ENCODE results near the gene DDX24. TPM values are rescaled to one million over a fixed set of nuclear protein-coding genes. Genes with fewer than 3 reads are reported as not detected.

DDX24 gene
- total RNA-seq, 4 donors from 2014 or later, result 182 to 252 (median 201) TPM

DNA sequence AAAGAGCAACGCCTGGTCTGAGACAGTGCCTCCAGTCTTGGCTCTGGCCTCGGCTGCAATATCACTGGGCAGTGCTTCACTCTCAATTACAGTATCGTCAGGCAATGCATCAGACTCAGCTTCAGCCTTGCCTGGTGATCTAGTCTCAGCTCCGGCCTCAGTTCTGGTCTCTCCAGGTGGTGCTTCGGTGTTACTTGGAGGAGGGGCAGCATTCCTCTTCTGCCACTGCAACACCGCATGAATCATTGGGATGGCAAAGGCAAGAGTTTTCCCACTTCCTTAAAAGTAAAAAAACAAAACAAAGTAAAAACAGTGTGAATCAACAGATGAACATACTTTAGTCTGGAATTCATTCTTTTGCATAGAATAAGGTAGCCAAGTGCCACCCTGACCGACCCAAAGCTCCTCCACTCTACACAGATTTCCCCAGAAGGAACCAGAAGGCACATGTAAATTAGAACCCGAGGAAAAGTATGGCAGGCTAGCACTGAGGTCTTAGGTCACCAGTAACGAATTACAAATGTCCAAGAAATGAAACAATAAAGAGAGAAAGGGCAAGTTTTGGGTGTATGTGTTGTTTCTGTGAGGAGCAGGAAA is 18.6 kb downstream of the DDX24 start:
- no peaks in the 10 kb centered on the region for H3K9me3 ChIP-seq
- no peak overlapping the region for H3K27ac ChIP-seq
- no peak for ATAC-seq
- 44 to 70% methylated on average over 4 to 6 of the region's 9 CpGs for WGBS, 2 donors (ENCODE audit: low coverage in 1 of 2)
- no peak overlapping the region for H3K4me3 ChIP-seq
- peaks cover 7 to 52% of the 10 kb centered on the region in 2 donors for H3K36me3 ChIP-seq
- TF ChIP-seq EP300 (IDR thresholded peaks at IDR 0.05) (no peak), CTCF (IDR thresholded peaks at IDR 0.05) (no peak), POLR2A (IDR thresholded peaks at IDR 0.05) (no peak), POLR2AphosphoS5 (IDR thresholded peaks at IDR 0.05) (no peak)
- H3K4me1 ChIP-seq, result peaks cover 0 to 90% (median 23%) of the 10 kb centered on the region in 3 donors
- no peaks in the 10 kb centered on the region for H3K27me3 ChIP-seq

- H3K36me3 ChIP-seq, result peaks cover 8 to 76% of the 10 kb centered on the region in 2 donors
- TF ChIP-seq EP300 (IDR thresholded peaks at IDR 0.05), result no peak
- TF ChIP-seq CTCF (IDR thresholded peaks at IDR 0.05), result no peak
- no peak for TF ChIP-seq POLR2A (IDR thresholded peaks at IDR 0.05)
- no peaks in the 10 kb centered on the region for H3K9me3 ChIP-seq
- WGBS, 2 donors (ENCODE audit: low coverage in 1 of 2), result 40 to 68% methylated on average over 1 to 5 of the region's 5 CpGs
- H3K27ac ChIP-seq, result no peak overlapping the region
- ATAC-seq, result no peak
- H3K27me3 ChIP-seq, result no peaks in the 10 kb centered on the region
- peaks cover 0 to 73% (median 7%) of the 10 kb centered on the region in 3 donors for H3K4me1 ChIP-seq
- no peak overlapping the region for H3K4me3 ChIP-seq
Measured at GRCh38 chr14:94059998-94060397, 21.0 kb downstream of the DDX24 start.

DNA sequence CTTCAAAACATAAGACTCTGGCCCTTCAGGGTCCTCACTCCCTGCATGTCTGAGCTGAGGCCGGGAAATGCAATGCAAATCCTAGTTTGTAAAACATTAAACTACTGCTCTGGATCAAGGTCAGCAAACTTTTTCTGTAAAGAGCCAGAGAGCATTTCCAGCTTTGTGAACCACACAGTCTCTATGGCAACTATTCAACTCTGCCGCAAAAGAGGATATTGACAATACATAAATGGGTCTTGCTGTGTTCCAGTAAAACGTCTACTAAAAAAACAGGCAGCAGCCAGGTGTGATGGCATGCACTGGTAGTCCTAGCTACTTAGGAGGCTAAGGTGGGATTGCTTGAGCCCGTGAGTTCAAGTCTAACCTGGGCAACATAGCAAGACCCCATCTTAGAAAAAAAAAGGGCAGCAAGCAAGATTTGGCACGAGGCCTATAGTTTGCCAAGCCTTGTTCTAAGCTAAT is 22.3 kb downstream of the DDX24 start:
- Histone ChIP-seq H3K4me1 (peaks cover 0 to 62% (median 7%) of the 10 kb centered on the region in 3 donors), H3K27me3 (no peaks in the 10 kb centered on the region), H3K36me3 (peaks cover 11 to 89% of the 10 kb centered on the region in 2 donors), H3K9me3 (no peaks in the 10 kb centered on the region), H3K27ac (no peak overlapping the region), H3K4me3 (no peak overlapping the region)
- 57 to 60% methylated on average over 4 to 5 of the region's 5 CpGs for WGBS, 2 donors (ENCODE audit: low coverage in 1 of 2)
- ATAC-seq, result no peak
- TF ChIP-seq POLR2AphosphoS5 (IDR thresholded peaks at IDR 0.05) (no peak), EP300 (IDR thresholded peaks at IDR 0.05) (no peak), CTCF (IDR thresholded peaks at IDR 0.05) (no peak), POLR2A (IDR thresholded peaks at IDR 0.05) (no peak)

DNA sequence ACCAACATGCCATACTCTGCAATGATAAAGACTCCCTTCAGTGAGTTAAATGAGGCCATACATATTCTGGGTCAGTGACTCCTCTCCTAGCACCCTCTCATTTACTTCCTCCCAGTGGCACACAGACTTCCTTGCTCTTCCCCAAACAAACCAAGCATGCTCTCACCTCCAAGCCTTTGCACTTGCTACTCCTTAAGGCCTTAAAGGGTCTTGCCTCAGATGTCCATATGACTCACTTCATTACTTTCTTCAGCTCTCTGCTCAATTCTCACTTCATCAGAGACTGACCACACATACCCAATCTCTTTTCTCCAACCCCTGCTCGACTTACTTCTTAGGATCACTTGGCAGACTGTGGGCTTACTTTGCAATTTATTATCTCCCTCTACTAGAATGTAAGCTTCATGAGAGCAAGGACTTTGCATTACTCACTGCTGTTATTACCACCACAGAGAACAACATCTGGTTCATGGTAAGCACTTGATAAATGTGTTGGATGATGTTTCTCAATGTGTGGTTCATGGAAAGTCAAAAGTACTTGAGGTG is 22.8 kb downstream of the DDX24 start:
- H3K27me3 ChIP-seq, result no peaks in the 10 kb centered on the region
- H3K36me3 ChIP-seq, result peaks cover 11 to 94% of the 10 kb centered on the region in 2 donors
- H3K4me3 ChIP-seq, result no peak overlapping the region
- no peaks in the 10 kb centered on the region for H3K9me3 ChIP-seq
- peaks cover 0 to 57% (median 7%) of the 10 kb centered on the region in 3 donors for H3K4me1 ChIP-seq
- TF ChIP-seq POLR2A (IDR thresholded peaks at IDR 0.05), result no peak
- TF ChIP-seq POLR2AphosphoS5 (IDR thresholded peaks at IDR 0.05), result no peak
- TF ChIP-seq CTCF (IDR thresholded peaks at IDR 0.05), result no peak
- TF ChIP-seq EP300 (IDR thresholded peaks at IDR 0.05), result no peak
- no peak overlapping the region for H3K27ac ChIP-seq
- ATAC-seq, result no peak
- WGBS, 2 donors (ENCODE audit: low coverage in 1 of 2), result 73 to 100% methylated on average over 1 of the region's 1 CpG

Data from gastroesophageal sphincter (tissue), 4 donors.